ENCODE results near the gene FTH1. TPM values are rescaled to one million over a fixed set of nuclear protein-coding genes. Genes with fewer than 3 reads are reported as not detected.

Gene FTH1
- total and polyA plus RNA-seq, 2 of the 13 experiments (the other 11 are each of a cell fraction or from before 2014, with no cell fraction given): 607 to 760 TPM

DNA sequence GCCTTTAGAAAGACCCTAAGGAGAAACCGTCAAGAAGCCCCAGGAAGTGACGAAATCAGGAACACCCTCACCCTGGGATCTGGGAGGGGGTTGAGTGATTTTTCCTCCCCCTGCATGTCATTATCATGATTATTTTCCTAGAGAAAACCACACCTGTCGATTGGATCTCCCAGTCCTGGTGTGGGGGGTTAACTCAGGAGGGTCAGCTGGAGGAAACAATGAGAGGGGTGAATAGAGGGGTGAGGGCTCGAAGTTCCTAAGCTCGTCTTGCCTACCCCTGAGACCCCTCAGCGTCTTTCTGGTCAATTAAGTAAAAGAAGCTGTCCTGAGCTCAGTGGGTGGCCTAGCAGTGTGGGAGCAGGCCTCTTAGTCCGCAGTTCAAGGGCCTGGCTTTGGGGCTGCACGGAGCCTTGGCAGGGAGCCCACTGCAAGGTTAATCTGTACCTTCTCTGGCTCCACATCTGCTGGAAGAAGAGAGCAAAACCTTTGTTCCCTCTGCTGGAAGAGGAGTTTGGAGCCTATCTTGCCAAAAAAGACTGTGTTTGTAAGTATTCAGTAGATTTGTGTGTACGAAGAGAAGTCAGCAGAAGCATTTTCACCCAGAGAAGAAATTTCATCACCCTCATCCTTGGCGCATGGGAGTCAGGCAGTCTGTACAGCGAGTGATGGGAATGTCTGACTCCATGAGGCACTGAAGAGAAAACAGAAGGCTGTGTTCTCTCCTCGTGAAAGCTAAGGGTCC lies 34.2 kb upstream of the FTH1 start (continued):
- no peak for TF ChIP-seq SOX6 (IDR thresholded peaks at IDR 0.05)
- TF ChIP-seq SOX6 (CRISPR knock-in tag; IDR thresholded peaks at IDR 0.05): peak; percentile 86
- peak; percentile 64 for TF ChIP-seq YEATS2 (CRISPR knock-in tag; IDR thresholded peaks at IDR 0.05; ENCODE audit: borderline replicate concordance)
- no peak for TF ChIP-seq SIN3A (IDR thresholded peaks at IDR 0.05; ENCODE audit: borderline replicate concordance, low read depth, low read length)
- 0 out of 2 replicates have a peak, but pooled peaks have one; percentile 7 for TF ChIP-seq ZNF530 (CRISPR knock-in tag; IDR thresholded peaks at IDR 0.05; ENCODE audit: low read depth)
- TF ChIP-seq ZNF709 (CRISPR knock-in tag; IDR thresholded peaks at IDR 0.05): peak; percentile 38; the same call in 1 of the 2 replicates
- TF ChIP-seq, protein P1, sequence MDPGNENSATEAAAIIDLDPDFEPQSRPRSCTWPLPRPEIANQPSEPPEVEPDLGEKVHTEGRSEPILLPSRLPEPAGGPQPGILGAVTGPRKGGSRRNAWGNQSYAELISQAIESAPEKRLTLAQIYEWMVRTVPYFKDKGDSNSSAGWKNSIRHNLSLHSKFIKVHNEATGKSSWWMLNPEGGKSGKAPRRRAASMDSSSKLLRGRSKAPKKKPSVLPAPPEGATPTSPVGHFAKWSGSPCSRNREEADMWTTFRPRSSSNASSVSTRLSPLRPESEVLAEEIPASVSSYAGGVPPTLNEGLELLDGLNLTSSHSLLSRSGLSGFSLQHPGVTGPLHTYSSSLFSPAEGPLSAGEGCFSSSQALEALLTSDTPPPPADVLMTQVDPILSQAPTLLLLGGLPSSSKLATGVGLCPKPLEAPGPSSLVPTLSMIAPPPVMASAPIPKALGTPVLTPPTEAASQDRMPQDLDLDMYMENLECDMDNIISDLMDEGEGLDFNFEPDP (CRISPR knock-in tag; conservative IDR thresholded peaks at IDR 0.05): no peak
- TF ChIP-seq SPEN (CRISPR knock-in tag; IDR thresholded peaks at IDR 0.05; ENCODE audit: low read depth): peak; percentile 68; the same call in 1 of the 2 replicates
- no peak for TF ChIP-seq PHF5A (CRISPR knock-in tag; IDR thresholded peaks at IDR 0.05; ENCODE audit: low read depth, unreplicated experiment)
- TF ChIP-seq, protein P2, sequence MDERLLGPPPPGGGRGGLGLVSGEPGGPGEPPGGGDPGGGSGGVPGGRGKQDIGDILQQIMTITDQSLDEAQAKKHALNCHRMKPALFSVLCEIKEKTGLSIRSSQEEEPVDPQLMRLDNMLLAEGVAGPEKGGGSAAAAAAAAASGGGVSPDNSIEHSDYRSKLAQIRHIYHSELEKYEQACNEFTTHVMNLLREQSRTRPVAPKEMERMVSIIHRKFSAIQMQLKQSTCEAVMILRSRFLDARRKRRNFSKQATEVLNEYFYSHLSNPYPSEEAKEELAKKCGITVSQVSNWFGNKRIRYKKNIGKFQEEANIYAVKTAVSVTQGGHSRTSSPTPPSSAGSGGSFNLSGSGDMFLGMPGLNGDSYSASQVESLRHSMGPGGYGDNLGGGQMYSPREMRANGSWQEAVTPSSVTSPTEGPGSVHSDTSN (CRISPR knock-in tag; IDR thresholded peaks at IDR 0.05): no peak
- TF ChIP-seq, protein P3, sequence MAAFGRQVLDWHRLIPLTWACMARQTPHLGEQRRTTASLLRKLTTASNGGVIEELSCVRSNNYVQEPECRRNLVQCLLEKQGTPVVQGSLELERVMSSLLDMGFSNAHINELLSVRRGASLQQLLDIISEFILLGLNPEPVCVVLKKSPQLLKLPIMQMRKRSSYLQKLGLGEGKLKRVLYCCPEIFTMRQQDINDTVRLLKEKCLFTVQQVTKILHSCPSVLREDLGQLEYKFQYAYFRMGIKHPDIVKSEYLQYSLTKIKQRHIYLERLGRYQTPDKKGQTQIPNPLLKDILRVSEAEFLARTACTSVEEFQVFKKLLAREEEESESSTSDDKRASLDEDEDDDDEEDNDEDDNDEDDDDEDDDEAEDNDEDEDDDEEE (CRISPR knock-in tag; IDR thresholded peaks at IDR 0.05): no peak
- TF ChIP-seq ZNF292 (CRISPR knock-in tag; IDR thresholded peaks at IDR 0.05; ENCODE audit: borderline replicate concordance, low read depth): peak; percentile 45; the same call in 1 of the 2 replicates
- TF ChIP-seq E2F1 (CRISPR knock-in tag; IDR thresholded peaks at IDR 0.05): no peak
- TF ChIP-seq ARNT2 (CRISPR knock-in tag; IDR thresholded peaks at IDR 0.05; ENCODE audit: low read depth): peak; percentile 33; the same call in 1 of the 2 replicates
- peak; percentile 71 for TF ChIP-seq ISL2 (CRISPR knock-in tag; IDR thresholded peaks at IDR 0.05)
- TF ChIP-seq, protein P4, sequence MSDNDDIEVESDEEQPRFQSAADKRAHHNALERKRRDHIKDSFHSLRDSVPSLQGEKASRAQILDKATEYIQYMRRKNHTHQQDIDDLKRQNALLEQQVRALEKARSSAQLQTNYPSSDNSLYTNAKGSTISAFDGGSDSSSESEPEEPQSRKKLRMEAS (IDR thresholded peaks at IDR 0.05): peak; percentile 20; the same call in 1 of the 2 replicates
- no peak; the same call in 1 of the 2 replicates for TF ChIP-seq PPARG (CRISPR knock-in tag; conservative IDR thresholded peaks at IDR 0.05)
- TF ChIP-seq ZBTB20 (CRISPR knock-in tag; IDR thresholded peaks at IDR 0.05; ENCODE audit: borderline replicate concordance, low read depth): no peak
- TF ChIP-seq ZNF572 (CRISPR knock-in tag; IDR thresholded peaks at IDR 0.05): no peak
- peak; percentile 93 for TF ChIP-seq ZFY (CRISPR knock-in tag; IDR thresholded peaks at IDR 0.05)
- TF ChIP-seq KDM3A (CRISPR knock-in tag; IDR thresholded peaks at IDR 0.05; ENCODE audit: low read depth): peak; percentile 67; the same call in 1 of the 2 replicates
- no peak for TF ChIP-seq ZNF83 (CRISPR knock-in tag; IDR thresholded peaks at IDR 0.05; ENCODE audit: borderline replicate concordance)
- no peak for TF ChIP-seq KDM4B (CRISPR knock-in tag; IDR thresholded peaks at IDR 0.05)
- TF ChIP-seq, protein P5, sequence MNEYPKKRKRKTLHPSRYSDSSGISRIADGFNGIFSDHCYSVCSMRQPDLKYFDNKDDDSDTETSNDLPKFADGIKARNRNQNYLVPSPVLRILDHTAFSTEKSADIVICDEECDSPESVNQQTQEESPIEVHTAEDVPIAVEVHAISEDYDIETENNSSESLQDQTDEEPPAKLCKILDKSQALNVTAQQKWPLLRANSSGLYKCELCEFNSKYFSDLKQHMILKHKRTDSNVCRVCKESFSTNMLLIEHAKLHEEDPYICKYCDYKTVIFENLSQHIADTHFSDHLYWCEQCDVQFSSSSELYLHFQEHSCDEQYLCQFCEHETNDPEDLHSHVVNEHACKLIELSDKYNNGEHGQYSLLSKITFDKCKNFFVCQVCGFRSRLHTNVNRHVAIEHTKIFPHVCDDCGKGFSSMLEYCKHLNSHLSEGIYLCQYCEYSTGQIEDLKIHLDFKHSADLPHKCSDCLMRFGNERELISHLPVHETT (CRISPR knock-in tag; conservative IDR thresholded peaks at IDR 0.05): peak; percentile 48; the same call in 1 of the 2 replicates
- TF ChIP-seq ZNF329 (CRISPR knock-in tag; IDR thresholded peaks at IDR 0.05; ENCODE audit: low read depth): no peak

Data from HepG2 (cell line).